Body of pancreas (tissue), 4 donors: ENCODE results near the gene OR2AE1.
A peak's percentile ranks its signal among the peaks of the same experiment; 100 is the strongest.

ENCODE experiments used
- CTCF ChIP-seq, 7 experiments: fragments of 450-650 bp in 4 of 7; fragments of 200-600 bp in 3 of 7; sonication (generic) in 3 of 7; IDR thresholded peaks; one replicate each; pipeline ENCODE4 v1.5.1; 2016 to 2019; ENCODE audit warnings: antibody characterized with exemption in 7 of 7
- POLR2A ChIP-seq, 3 donors: fragments of 450-650 bp; IDR thresholded peaks; one replicate each; pipeline ENCODE4 v1.6.1; 2016; ENCODE audit warnings: antibody characterized with exemption in 3 of 3, mild to moderate bottlenecking in 2 of 3

GRCh38 chr7:99837649-99838361 lies 39.0 kb downstream of the OR2AE1 start:
- TF ChIP-seq POLR2A (IDR thresholded peaks at IDR 0.05) = peak in 1 of 3 donors; percentile 13
- TF ChIP-seq CTCF (IDR thresholded peaks at IDR 0.05) = peak; percentile 31 to 82 (median 74)
